GM21360 (cell line): ENCODE results near the gene CACNB1.

Source experiments
- ATAC-seq: cut with Tn5 transposase; IDR thresholded peaks from one replicate; pipeline ENCODE4 v1.9.1; 2021; ENCODE audit warnings: mild to moderate bottlenecking, moderate library complexity; ENCODE audit not compliant: unreplicated experiment

CACNB1 gene

GRCh38 chr17:39197380-39198185, at the start of gene CACNB1:
Gene CACNB1 (minus strand): TSS chr17:39197669. CDS start chr17:39197495, 174 bp downstream.
- no peak for ATAC-seq

- no peak for ATAC-seq
Measured at GRCh38 chr17:39246274-39246673, 48.8 kb upstream of the CACNB1 start.

DNA sequence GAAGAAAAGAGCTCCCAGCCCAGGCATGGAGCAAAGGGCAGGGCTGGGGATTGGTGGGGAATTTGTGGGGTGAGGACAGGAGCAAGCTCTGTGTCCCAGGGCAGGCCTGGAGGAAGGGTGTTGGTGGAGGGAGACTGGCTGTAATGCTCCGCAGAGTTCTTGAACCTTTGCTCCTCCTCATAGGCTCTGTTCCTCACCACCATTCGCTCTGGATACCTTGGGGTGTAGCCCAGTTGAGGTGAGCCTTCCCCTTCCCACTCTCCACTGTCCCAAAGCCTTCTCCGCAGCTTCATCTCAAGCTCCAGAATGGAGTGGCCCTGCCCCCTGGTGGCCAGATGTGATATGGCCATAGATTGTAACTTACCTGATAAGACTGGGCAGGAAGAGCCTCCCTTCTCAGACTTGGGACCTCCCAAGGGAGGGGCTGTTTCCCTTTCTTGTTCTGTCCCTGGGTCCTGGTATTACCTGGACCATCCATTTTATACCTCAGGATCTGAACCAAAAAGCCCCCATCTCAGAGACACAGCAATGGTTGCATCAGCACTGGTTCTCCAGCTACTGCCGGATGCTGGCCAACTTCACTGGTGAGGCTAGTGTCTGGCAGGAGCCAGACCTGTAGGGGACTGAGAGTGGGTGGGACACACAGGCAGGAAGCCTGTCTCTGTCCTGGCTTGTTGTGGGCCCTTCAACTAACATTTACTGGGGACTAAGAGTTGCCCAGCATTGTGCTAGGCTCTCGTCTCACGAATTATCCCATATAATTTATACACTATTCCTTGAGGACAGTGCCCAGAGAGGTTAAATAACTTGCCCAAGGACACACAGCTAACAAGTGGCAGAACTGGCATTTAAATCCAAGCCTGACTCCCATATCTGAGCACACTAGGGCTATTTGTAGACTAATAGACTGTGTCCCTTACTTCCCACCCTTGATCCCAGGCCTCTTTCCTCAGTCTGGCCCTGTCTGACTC, 47.4 kb upstream of the CACNB1 start:
- no peak for ATAC-seq

DNA sequence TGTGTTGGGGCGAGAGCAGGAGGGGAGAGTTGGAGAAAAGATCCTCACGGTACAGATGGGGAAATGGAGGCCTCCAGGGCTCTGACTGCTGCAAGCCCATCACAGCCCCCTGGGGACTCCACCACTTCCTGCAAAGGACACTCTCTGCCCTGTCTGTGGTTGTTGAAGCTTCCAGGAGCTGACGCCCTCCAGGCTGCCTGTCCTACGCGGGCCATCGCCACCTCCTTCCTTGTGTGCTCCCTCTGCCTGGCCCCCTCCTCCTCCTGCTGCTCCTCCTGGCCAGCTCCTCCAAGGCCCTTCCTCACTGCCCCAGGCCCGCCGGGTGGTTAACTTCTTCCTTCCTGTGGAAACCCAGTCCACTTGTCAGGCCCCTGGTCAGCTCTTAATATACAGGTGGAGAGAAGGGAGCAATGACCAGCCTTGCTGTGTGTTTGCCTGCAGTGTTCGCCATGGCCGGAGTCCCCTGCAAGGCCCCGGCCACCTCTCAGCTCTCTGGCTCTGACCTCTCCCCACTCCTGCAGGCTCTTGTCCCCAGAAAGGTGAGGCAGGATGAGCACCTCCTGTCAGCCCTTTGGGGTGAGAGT, 46.6 kb upstream of the CACNB1 start:
- no peak for ATAC-seq

DNA sequence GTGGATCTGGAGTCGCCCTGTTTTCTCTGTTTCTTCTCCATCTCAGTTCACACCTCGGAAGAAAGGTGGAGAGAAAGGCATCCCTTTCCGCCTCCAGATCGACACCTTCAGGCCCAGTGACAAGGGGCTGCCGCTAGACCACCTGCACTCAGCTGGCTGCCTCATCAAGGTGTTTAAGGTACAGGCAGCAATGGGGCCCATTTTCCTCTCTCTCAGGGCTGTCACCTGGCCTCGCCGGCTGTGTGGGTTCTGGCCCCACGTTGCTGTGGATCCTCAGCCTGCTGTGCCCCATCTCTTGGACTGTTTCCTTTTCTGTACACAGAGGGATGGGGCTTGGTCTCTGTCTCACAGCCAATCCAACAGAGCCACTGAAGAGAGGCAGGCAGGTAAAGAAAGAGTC, 45.7 kb upstream of the CACNB1 start:
- no peak for ATAC-seq

DNA sequence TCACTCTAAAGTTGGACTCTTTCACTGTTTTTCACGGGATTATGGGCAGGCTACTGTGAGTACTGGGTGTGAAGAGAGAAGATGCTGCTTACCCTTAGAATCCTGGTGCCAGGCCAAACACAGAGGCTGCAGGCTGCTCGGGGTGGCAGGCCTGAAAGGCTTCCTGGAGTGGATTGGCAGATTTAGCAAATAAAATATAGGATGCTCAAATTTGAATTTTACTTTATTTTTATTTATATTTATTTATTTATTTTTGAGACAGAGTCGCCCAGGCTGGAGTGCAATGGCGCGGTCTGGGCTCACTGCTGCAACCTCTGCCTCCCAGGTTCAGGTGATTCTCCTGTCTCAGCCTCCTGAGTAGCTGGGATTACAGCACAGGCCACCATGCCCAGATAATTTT, 43.2 kb upstream of the CACNB1 start:
- no peak for ATAC-seq

DNA sequence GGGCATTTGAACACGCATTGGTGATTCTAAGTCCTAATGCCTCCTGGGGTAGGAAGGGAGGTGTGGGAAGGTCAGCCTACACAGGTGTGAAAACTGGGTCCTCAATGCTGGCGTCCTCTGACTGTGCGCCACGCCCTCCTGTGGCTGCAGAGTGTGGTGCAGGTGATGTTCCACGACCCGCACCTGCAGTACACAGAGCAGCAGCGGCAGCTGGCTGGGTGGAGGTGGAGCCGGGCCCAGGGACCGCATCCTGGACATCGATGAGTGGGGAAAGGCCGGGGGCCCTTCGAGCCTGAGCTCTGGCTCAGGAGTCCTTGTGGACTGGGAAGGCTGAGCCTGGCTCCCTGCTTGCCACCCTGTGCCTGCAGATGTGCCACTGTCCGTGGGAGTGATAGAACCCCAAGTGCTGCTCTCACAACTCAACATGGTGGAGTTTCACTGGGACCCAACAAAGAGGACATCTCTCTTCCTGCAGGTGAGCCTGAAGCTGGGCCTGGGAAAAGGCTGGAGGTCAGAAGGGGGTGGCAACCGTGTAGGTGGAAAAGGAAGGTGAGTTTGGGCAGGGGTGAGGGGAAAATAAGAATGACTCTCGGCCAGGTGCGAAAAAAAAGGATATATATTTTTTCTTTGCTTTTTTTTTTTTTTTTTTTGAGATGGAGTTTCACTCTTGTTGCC, 42.3 kb upstream of the CACNB1 start:
- ATAC-seq = no peak

- no peak for ATAC-seq
Measured at GRCh38 chr17:39238311-39238972, 41.0 kb upstream of the CACNB1 start.

DNA sequence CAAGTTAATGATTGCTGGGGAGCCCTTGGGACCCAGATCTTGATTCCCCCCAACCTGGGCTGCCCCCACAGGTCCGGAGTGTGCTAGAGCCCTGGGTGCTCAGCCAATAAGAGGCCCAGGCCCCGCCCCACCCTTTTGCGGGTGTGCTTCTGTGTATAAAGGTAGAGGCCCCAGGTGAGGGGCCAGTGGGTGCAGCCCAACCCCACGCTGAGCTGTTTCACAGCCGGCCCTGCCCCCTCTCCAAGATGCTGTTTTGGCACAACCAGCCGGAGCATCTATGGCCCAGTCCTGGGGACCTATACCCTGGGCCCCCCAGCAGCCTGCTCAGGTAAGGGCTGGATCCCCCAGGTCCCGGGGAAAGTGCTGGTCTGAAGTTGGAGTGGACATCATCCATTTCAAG, 40.1 kb upstream of the CACNB1 start:
- no peak for ATAC-seq

DNA sequence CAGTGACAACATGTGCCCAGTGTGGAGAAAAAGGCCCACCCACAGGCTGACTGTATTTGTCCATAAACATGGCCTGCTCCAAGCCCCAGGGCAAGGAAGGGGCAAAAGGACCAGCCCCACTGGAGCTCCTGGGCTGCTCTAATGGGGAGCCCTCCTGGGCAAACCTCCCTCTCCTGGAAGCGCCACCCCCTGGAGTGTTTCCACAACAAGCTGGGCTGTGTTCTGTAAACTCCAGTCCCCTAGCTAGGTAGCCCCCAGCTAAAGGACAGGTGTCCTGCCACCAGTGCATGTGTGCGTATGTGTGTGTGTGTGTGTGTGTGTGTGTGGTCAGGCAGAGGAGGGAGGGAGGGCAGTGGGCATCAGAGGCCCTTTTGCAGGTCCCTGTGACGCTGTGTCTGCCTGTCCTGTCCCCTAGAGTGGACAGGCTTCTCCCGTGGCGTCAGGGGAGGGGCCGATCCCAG, 39.5 kb upstream of the CACNB1 start:
- ATAC-seq = no peak

DNA sequence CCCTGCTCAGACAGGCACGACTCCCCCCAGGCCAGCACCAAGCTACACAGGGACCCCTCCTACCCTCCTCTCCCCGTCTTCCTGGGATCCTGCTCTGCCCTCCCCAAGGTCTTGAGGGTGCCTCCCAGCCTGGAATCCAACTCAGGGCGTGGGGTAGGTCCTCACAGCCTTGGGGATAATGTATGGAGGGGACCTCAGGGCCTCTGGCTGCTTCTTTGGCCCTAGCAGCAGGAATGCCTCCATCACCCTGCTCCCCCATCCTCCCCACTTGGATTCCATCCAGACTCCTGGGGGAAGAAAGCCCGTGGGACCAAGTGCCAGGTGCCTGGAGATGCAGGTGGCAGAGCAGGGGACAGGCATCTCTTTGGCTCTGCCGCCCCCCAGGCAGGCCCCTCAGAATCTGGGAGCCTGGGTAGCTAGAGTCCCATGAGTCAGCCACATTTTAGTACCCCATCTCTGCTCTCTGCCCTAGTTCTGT, 39.0 kb upstream of the CACNB1 start:
- no peak for ATAC-seq

DNA sequence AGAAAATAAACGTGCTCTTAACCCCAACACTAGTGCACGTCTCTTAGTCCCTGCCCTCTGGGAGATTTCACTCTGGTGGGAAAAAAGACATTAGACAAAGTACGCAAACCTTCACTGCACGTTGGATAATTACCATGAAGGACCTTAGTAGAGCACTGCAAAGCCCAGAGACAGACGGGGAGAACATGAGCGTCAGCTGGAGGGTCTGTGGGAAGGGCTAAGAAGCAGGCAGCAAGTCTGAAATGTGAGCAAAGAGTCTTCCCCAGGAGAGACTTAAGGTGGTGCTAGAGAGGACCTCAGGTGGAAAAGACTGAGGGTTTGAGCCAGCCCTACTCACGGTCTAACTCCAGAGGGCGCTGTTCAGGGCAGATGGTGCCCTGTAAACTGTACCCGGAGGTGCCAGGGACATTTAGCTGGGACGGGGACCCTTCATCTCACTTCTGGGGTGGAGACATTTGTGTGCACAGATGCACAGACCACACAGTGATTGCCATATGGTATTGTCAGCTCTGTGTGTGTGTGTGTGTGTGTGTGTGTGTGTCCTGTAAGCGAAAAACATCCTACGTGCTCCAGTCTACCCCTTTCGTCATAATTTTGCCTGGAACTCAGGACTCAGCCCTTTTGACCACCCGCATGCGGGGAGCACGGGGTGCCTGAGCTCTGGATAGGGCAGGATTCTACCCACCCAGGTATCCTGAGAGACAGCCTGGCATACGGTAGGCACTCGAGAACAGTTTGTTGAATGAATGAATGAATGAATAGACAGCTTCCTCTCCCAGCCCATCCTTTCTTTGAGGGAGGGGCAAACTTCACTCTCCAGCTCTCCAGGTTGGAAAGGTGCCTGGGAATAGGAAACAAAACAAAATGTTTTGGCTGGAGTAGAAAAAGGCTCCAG, 38.3 kb upstream of the CACNB1 start:
- no peak for ATAC-seq

DNA sequence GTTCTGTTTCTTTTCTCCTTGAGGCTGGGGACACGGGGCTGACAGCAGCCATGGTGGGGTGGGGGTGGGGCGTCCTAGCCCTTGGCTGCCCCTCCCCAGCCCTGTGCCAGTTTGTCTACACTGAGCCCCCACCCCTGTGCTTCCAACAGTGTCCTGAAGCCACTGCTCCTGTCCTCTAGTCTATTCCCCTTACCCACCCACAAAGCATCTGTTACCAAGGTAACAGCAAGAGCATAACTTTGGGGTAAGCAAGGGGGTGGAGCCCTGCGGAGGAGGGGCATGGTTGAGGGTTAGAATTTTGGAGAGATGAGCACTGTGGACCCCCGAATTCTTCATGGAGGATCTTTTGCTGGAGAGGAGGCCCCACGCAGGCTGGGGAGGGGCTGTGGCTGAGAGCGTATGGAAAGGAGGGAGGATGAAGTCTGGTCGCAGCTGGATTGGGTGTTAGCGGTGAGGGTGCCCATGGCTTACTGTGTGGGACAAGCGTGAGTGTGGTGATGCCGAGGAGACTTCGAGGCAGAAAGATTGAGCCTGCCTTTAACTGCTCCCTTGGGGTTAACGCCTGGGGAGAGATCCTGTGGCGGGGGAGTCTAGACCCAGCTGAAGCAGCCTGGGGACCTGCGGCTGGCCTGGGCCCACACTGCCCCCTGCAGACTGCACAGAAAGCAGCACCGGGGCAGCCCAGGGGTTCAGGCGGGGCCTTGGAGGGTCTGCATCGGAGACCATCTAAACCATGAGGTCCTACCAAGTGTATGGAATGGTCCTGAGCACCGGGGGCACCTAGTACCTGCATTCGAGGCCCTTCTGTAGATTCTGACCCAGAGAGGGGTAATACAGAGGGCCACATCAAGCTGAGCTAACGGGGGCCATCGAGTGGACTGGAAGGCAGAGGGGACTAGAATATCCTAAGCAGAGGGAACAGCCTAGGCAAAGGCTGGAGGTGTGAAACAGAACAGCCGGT, 34.4 kb upstream of the CACNB1 start:
- ATAC-seq = no peak

- no peak for ATAC-seq
Measured at GRCh38 chr17:39231091-39231561, 33.7 kb upstream of the CACNB1 start.

GRCh38 chr17:39230361-39230760, 32.9 kb upstream of the CACNB1 start:
- no peak for ATAC-seq

GRCh38 chr17:39229274-39229913, 31.9 kb upstream of the CACNB1 start:
- ATAC-seq = no peak

- ATAC-seq = no peak
Measured at GRCh38 chr17:39227364-39227919, 30.0 kb upstream of the CACNB1 start.
